GM19043 (cell line): Measurements from ENCODE around the gene POMC.
"Not testable (repeated sequence)": the region's sequence is repeated elsewhere in the genome, so short reads cannot be mapped to it uniquely, and the experiment has no call there.

ENCODE experiments used
- ATAC-seq: cut with Tn5 transposase; IDR thresholded peaks from one replicate; pipeline ENCODE4 v1.9.1; 2021; ENCODE audit warnings: low read depth; ENCODE audit not compliant: unreplicated experiment

Gene POMC

DNA sequence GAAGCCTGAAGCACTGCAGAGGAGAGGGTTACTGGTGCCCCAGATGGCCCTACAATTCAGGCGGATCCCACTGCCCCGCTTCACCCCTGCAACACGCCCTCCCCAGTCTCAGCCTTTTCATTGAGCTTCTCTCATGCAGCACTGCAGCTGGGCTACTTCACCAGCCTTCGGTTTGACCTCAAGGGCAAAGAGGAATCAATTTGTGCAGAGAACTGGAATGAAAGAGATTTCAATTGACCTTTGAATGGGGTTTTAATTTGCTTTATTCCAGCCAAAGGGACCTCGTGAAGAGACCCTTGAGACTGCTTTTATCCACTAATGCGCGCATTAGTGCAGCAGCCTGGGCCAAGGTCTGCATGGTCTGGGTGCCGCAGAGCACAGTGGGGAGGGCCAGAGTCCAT, 8.8 kb upstream of the POMC start:
- ATAC-seq, result no peak

DNA sequence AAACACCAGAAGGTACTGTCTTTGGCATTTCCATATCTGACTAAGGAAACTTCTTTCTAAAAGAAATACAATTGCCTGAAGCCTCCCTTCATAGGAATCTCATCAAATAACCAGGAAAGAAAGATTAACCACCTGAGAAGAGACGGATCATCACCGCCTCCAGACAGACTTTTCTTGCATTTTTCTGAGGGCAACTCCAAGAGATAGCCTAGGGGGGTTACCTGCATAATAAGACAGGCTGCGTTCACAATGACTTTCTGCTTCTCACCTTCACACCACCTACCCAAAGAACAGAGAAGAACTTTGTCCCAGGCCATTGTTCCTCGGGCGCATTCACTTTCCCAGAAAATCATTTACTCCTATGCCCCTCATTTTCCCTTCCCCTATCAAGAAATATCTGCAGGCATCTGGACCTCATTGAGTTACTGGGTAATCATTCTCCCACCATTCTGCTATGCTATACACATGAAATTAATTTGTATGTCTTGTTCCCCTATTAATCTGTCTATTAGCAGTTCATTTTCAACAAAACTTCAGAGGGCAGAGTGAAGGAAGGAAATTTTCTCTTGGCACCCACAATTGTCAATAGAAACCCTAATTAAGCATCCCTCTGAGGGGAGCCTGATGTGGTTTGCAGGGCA, 8.3 kb upstream of the POMC start:
- ATAC-seq, result no peak

DNA sequence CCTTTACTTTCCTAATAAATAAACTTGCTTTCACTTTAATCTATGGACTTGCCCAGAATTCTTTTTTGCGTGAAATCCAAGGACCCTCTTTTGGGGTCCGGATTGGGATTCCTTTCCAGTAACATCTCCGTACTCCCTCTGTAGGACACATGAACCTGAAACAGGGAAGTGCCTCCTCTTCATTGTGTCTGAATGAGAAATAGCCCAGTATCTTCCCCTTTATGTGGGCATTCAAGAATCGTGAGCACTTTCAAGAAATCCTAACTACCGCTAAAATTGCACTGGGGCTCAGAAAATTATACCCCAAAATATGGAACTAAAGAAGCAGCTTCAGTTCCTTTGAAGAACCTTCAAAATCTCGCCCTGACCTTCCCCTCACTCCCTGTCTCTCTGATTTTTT, 7.8 kb upstream of the POMC start:
- no peak for ATAC-seq

DNA sequence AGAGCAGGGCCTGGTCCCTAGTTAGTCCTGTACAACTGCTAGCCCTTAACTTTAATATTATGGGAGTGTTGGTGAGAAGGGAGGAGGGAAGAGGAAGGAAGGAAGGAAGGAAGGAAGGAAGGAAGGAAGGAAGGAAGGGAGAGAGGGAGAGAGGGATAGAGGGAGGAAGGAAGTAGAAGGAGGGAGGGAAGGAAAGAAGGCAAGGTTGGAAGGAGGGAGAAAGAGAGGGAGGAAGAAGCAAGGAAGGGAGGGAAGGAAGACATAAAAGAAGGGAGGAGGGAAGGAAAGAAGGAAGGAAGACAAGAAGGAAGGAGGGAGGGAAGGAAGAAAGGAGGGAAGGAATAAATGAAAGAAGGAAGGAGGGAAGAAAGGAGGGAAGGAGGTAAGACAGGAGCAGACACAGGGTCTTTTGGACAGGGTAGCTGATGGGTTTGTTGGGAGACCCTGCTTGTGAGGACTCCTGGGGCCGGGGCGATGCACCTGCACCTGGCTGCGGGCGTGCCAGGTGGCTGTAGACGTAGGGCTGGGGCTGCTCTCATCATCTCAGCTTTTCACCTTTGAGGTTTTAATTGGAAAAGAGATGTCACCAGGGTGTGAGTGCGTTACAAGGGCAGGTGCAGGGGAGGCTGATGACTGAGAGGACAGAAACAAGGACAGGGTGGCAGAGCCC, 5.9 kb upstream of the POMC start:
- ATAC-seq, result no peak

DNA sequence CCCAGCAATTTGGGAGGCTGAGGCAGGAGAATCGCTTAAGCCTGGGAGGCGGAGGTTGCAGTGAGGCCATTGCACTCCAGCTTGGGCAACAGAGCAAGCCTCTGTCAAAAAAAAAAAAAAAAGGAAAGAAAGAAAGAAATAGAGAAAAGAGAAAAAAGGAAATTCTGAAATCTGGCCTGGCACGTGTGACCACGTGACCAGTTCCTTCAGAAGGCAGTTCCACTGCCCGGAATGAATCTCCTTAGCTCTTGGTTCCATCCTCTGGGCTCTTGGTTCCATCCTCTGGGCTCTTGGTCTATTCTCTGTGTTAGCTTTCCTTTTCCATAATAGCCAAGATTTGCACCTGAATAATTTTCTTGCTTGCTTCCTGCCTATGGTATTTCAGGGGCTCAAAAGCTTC, 5.3 kb upstream of the POMC start:
- no peak for ATAC-seq

DNA sequence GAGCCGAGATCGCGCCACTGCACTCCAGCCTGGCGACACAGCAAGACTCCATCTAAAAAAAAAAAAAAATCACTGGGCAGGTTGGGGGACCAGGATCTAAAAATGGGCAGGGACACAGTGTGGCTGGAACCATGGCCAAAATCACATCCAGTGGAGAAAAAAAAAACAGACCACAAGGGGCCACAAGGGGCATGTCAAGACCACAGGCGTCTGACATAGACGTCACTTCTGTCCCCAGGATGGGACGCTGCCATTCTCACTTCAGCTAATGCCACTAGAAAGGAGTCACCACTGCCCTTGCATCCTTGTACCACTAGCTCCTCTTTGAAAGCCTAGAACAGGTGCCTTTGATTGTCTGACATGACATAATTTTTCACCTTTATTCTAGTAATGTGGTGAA, 2.5 kb upstream of the POMC start:
- ATAC-seq, result no peak

DNA sequence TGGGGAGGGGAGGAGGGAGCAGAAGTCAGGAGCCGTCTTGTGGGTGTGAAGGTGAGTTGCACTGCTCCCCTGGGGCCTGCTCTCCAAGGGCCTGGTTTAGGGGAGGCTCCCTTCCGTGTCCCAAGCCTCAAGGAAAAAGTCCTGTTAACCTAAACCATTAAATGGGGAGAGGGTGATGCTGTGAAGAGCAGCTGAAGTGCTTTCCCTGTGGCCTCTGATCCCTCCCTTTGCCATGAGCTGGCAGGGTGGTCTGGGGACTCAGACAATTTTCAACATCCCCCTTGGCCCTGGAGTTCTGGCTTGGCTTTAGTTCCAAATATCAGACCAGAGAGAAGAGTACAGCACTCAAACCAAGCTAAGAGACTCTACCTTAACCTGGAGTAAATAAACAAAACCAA, 692 bp upstream of the POMC start:
- no peak for ATAC-seq

DNA sequence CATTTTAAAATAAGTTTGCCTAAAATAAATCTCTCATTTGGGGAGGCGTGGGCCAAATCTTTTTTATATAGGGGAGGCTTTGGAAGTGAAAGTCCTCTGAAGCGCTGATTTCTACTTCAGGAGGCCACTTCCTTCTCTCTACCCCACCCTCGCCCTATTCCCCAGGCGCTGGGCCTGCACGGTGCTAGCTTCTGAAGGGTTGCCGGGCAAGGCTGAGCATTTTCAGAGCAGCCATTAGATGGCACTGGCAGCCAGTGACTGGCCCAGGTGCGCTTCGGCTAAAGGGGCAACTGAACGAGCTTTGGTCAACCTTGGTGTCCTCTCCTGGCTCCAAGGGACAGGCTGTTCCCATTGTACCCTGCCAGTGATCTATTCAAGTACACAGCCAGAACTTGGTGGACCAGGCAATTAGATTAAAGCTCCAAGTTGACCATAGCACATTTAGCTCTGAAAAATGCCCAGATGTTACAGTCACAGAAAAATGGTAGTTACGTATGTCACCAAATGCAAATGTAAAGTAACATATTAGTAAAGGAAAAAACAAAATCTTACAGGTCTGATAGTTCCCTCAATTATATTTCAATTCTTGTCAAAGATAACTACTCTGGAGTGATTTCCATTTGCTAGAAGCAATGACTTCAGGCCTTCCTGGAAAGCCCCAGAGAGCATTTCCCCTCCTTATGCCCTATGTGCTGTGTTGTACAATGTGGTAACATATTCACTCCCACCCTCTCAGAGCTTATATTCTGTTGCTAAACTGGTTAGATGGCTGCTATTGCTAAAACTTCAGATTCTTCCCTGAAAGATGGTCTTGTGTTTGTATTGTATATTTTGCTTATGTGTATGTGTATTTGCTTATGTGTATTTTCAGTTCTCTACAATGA, 2.1 kb downstream of the POMC start:
- ATAC-seq, result peak; percentile 78

DNA sequence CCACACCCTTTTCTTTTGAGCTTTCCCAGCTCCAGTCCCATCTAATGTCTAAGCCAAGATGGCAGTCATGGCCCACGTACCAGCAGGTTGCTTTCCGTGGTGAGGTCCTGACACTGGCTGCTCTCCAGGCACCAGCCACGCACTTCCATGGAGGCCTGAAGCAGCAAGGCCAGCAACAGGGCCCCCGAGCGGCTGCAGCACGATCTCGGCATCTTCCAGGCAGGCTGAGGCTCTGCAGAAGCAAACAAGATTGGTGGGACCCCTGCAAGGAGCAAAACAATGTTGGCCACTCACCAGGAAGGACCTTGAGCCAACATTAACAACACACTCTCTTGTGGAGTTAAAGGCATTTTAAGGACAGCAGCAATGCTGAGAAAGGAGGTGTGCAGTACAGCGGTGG, 3.8 kb downstream of the POMC start:
- ATAC-seq, result no peak

DNA sequence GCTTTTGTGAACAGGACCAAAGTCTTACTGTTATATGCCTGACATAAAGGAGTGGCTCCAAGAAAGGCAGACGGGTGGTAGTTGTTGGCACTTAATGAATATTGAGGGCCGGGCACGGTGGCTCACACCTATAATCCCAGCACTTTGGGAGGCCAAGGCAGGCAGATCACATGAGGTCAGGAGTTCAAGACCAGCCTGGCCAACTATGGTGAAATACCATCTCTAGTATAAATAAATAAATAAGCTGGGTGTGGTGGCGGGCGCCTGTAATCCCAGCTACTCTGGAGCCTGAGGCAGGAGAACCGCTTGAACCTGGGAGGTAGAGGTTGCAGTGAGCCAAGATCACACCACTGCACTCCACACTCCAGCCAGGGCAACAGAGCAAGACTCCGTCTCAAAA, 6.3 kb downstream of the POMC start:
- ATAC-seq, result not testable (repeated sequence)

DNA sequence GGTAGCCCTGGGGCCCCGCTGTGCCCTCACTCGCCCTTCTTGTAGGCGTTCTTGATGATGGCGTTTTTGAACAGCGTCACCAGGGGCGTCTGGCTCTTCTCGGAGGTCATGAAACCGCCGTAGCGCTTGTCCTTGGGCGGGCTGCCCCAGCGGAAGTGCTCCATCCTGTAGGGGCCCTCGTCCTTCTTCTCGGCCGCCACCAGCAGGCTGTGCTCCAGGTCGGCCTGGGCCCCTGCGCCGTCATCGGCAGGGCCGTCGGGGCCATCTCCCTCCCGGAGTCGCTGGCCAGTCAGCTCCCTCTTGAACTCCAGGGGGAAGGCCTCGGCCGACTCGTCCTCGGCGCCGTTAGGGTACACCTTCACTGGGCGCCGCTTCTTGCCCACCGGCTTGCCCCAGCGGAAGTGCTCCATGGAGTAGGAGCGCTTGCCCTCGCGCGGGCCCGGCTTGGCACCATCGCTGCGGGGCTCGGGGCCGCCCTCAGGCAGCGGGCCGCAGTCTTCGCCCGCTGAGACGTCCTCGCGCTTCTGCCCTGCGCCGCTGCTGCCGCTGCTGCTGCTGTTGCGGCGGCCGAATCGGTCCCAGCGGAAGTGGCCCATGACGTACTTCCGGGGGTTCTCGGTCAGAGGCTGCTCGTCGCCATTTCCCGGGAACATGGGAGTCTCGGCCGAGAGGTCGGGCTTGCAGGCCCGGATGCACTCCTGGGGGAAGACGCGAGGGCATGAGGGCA, 7.2 kb downstream of the POMC start:
- peak; percentile 44 for ATAC-seq

DNA sequence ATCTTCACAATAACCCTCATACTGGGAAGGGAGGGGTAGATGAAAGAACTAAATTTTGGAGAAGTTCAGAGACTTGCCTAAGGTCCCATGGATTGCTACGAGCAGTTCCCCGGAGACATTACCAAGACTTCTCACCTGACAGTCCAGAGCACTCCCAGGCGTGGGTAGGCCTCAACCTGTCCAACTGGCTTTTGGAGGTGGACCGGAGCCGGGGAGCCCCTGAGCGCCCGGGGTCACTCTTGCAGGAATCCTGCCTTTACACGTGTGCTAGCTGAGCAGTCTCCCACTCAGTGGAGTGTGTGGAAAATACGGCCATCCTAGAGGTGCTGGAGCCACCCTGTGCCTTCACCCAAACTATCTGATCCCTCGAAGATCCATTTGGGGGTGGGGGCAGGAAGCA, 8.0 kb downstream of the POMC start:
- ATAC-seq, result no peak

DNA sequence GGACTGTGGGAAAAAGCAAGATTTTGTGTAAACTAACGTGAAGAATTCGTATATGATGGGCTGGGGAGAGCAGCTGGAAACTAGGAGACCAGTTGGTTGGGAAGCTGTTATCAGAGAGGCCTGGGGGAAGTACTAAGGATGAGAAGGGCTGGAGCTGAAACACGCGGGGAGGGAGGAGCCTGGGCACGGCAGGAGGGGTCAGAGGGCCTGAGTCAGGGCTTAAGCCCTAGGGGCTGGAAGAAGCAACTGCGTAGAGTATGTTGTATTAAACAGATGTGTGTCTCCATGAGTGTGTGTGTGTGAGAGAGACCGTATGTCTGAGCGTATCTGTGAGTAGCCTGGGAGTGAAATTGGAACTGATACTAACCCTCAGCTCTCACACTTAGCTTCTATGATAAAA, 8.4 kb downstream of the POMC start:
- ATAC-seq, result no peak

DNA sequence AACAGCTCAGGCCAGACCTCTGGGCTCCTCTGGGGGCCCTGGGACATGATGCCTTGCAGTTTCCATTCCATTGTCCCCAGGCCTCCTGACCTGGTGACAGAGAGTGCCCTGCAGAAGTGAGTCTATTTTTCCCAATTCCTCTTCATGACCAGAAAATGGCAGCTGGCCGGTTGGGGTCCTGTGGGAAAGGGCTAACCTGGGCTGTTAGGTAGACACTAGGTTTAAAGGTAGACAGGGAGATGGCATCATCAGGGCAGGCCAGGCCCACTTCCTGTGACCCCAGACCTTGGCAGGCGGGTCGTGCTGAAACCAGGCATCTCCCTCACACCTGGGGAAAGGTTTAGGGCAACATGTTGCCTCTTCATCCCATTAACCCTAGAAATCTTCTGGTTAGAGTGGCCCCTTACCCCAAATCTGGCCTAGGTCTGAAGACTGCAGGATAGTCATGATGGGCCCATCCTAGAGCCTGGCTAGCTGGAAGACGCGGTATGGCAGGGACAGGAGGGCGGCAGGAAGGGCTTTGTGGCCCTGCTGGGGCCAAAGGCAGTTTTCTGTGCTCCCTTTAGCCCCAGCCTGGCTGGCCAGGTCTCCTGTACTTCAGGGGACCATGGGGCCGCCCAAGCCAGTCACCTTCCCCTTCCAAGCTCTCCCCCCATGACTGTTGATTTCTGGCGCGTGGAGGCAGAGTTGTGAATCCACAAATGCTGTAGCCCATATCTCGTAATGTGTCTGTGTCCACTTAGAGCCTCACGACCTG, 10.1 kb downstream of the POMC start:
- no peak for ATAC-seq

DNA sequence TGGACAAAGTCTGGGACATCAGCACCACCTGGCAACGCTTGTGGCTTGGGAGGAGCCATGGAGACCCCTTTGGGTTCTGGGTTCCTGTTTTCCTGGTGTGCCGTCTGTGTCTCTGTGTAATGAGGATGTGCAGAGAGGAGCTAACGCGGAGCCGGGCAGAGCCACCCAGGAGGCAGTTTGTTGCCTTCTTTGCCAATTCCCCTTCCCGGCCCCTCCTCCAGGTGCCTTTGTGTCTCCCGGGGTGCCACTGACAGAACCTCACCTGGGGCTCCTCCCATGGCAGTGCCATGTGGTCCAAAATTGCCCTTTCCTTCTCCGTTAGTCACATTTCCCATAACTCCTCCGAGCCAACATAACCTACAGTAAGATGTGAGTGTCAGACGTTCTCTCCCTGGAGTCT, 13.0 kb downstream of the POMC start:
- ATAC-seq, result no peak

DNA sequence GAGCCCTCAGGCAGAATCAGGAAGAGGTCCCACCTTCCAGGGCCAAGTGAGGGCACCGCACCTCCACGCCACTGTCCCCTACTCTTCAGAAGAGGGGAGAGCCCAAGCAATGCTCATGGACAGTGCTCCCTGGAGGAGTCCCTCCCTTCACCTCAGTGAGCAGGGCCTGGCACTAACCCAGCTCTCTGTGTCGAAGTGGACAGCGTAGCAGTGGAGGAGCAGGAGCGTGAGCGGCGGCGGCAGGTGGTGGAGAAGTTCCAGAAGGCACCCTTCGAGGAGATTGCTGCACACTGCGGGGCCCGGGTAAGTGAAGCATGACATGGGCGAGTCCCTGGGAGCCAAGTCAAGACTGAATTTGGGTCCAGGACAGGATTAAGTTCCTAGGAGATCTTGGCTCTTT, 16.7 kb downstream of the POMC start:
- ATAC-seq, result no peak

DNA sequence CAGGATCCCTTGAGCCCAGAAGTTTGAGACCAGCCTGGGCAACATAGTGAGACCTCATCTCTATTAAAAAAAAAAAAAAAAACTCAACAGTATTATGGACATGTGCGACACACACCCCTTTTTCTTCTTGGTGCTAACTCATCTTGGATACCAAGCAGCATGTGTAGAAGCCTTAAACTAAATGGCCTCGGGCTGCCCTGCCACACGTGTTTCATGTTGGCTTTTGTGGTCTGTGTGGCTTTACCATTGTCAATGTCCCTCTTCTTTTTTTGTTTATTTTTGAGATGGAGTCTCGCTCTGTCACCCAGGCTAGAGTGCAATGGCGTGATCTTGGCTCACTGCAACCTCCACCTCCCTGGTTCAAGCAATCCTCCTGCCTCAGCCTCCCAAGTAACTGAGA, 17.4 kb downstream of the POMC start:
- not testable (repeated sequence) for ATAC-seq

DNA sequence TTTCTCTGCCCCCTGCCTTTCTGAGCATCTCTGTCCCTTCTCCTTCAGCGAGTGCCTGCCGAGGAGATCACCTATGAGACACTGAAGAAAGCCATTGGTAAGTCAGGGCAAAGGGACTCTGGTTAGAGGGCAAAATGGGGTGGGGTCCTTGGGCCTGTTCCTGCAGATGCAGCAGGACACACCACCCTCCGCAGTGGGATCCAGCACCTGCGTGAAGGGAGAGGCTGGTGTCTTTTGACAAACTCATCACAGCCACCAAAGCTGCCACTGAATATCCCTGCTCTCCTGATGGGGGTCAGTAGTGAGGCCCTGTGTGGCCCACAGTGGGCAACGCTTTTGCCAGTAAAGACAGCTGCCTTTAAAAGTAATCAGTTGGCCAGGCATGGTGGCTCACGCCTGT, 18.7 kb downstream of the POMC start:
- ATAC-seq, result no peak

DNA sequence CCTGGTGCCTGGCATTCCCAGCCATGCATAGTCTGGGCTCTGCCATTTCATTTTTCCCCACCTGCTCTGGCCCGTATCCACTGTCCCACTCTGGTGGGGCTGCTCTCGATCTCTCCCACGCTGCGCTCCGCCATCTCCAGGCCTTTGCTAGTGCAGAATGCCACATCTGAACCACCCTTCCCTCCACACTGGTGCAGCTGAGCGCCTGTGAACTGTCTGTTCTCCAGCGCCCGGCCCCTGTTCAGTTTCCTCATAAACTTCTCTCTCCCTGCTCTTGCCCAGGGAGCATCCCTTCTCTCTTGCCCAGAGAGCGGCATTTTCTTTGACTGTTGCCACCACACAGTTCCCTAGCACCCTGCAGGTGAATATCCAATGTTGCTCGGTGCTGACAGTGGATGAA, 21.5 kb downstream of the POMC start:
- no peak for ATAC-seq

DNA sequence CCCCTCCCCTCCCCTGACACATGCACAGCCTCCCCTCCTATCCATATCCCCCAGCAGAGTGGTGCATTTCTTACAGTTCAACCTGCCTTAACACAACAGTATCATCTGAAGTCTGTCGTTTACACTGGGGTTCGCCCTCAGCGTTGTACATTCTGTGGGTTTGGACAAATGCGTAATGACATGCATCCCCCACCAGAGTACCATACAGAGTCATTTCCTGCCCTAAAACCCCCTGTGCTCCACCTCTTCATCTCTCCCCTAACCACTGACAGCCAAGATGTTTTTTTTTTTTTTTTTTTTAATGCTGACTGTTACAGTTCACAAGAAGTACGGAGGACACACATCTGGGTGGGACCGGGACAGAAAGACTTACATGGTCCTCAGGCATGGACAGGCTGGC, 22.6 kb downstream of the POMC start:
- ATAC-seq, result no peak
